HEK293 (cell line): Measurements from ENCODE around the gene WDR72.

ENCODE experiments used
- GLIS1 ChIP-seq: fragments of 450-650 bp; formaldehyde crosslinking; IDR thresholded peaks from 2 replicates; pipeline ENCODE4 v1.5.1; 2016; ENCODE audit warnings: missing biosample characterization, missing genetic modification characterization
- SETDB1 ChIP-seq: IDR thresholded peaks from one replicate; pipeline ENCODE4 v1.6.1; 2017; ENCODE audit warnings: mild to moderate bottlenecking, low read length, moderate library complexity, mixed read lengths; ENCODE audit not compliant: insufficient read length
- ZNF169 ChIP-seq: fragments of 450-650 bp; formaldehyde crosslinking; IDR thresholded peaks from 2 replicates; pipeline ENCODE4 v1.5.1; 2016; ENCODE audit warnings: missing biosample characterization, missing genetic modification characterization
- TF ChIP-seq, protein P1 (sequence below): fragments of 450-650 bp; formaldehyde crosslinking; IDR thresholded peaks from 2 replicates; pipeline ENCODE4 v1.5.1; 2016; ENCODE audit warnings: missing biosample characterization, missing genetic modification characterization
- TF ChIP-seq, protein P2 (sequence below): fragments of 450-650 bp; formaldehyde crosslinking; IDR thresholded peaks from 2 replicates; pipeline ENCODE4 v1.5.1; 2016; ENCODE audit warnings: missing biosample characterization, missing genetic modification characterization, borderline replicate concordance

DNA sequence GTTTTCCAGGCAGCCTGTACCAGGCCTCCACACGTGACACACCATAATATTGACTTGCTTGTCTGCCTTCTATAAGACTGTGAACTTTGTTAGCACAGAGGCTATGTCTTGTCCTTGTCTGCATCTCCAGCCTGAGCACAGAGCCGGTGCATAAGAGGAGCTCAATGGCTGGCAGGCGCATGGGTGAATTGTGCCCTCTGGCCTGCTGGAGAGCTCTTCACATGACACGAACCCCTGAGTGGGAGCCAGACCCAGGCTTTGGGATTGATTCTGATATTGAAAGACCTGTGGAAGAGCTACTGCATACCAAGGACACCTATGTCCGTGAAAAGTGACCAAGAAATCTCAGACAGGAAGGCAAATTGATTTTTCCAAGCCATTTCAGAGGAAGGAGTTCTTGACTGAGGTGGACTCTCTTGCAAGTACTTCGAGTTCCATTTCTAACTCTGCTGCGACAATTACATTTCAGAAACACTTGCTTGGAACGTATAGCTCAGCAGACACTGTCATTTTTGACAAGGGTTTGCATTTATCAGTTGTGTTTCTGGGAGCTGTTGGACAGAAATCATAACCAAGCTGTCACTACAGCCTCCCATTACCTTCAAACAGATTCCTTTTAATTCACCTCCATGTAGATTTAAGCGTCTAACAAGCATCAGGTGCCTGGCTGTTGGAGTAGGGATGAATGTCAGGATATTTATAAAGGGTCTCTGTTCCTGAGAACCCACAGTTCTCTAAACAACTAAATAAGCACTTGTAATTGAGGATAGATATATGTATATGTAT, 281.3 kb downstream of the WDR72 start:
- TF ChIP-seq, protein P1, sequence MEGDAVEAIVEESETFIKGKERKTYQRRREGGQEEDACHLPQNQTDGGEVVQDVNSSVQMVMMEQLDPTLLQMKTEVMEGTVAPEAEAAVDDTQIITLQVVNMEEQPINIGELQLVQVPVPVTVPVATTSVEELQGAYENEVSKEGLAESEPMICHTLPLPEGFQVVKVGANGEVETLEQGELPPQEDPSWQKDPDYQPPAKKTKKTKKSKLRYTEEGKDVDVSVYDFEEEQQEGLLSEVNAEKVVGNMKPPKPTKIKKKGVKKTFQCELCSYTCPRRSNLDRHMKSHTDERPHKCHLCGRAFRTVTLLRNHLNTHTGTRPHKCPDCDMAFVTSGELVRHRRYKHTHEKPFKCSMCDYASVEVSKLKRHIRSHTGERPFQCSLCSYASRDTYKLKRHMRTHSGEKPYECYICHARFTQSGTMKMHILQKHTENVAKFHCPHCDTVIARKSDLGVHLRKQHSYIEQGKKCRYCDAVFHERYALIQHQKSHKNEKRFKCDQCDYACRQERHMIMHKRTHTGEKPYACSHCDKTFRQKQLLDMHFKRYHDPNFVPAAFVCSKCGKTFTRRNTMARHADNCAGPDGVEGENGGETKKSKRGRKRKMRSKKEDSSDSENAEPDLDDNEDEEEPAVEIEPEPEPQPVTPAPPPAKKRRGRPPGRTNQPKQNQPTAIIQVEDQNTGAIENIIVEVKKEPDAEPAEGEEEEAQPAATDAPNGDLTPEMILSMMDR (tag by site-specific recombination) = no peak
- TF ChIP-seq ZNF169 (tag by site-specific recombination) (no peak), GLIS1 (no peak), SETDB1 (no peak)
- TF ChIP-seq, protein P2, sequence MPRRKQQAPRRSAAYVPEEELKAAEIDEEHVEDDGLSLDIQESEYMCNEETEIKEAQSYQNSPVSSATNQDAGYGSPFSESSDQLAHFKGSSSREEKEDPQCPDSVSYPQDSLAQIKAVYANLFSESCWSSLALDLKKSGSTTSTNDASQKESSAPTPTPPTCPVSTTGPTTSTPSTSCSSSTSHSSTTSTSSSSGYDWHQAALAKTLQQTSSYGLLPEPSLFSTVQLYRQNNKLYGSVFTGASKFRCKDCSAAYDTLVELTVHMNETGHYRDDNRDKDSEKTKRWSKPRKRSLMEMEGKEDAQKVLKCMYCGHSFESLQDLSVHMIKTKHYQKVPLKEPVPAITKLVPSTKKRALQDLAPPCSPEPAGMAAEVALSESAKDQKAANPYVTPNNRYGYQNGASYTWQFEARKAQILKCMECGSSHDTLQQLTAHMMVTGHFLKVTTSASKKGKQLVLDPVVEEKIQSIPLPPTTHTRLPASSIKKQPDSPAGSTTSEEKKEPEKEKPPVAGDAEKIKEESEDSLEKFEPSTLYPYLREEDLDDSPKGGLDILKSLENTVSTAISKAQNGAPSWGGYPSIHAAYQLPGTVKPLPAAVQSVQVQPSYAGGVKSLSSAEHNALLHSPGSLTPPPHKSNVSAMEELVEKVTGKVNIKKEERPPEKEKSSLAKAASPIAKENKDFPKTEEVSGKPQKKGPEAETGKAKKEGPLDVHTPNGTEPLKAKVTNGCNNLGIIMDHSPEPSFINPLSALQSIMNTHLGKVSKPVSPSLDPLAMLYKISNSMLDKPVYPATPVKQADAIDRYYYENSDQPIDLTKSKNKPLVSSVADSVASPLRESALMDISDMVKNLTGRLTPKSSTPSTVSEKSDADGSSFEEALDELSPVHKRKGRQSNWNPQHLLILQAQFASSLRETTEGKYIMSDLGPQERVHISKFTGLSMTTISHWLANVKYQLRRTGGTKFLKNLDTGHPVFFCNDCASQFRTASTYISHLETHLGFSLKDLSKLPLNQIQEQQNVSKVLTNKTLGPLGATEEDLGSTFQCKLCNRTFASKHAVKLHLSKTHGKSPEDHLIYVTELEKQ (tag by site-specific recombination) = no peak
